HL-60 (cell line): ENCODE data around the gene IQSEC1.

Experiments used
- DNase-seq, 2 experiments: peaks; one replicate each; pipeline ENCODE4 v3.0.0-alpha.2; 2010 to 2020; ENCODE audit warnings: low read depth in 1 of 2, low spot score in 1 of 2
- H3K27ac ChIP-seq: fragments of 250-450 bp; sonication (Bioruptor Pico); replicated peaks from 2 replicates; pipeline ENCODE4 v1.5.1; 2020; ENCODE audit warnings: mild to moderate bottlenecking, moderate library complexity
- H3K27me3 ChIP-seq: fragments of 250-450 bp; sonication (Bioruptor Pico); 2 replicates; pipeline ENCODE4 v1.5.1; 2021; ENCODE audit warnings: mild to moderate bottlenecking, moderate library complexity; ENCODE audit not compliant: insufficient read depth, poor library complexity, severe bottlenecking
- H3K4me3 ChIP-seq: replicated peaks from 2 replicates; pipeline ENCODE4 v1.5.1; 2011; ENCODE audit warnings: mild to moderate bottlenecking, control low read depth, low read length; ENCODE audit not compliant: insufficient read depth
- GABPA ChIP-seq: IDR thresholded peaks from 2 replicates; pipeline ENCODE4 v1.6.1; 2012; ENCODE audit warnings: low read depth
- POLR2AphosphoS5 ChIP-seq: IDR thresholded peaks from 2 replicates; pipeline ENCODE4 v1.6.1; 2012; ENCODE audit warnings: low read depth
- SPI1 ChIP-seq: IDR thresholded peaks from 2 replicates; pipeline ENCODE4 v1.6.1; 2012; ENCODE audit warnings: low read depth, mild to moderate bottlenecking, borderline replicate concordance
- TF ChIP-seq, protein P1 (sequence below): IDR thresholded peaks from 2 replicates; pipeline ENCODE4 v1.6.1; 2012; ENCODE audit warnings: low read depth; ENCODE audit not compliant: insufficient replicate concordance
- TF ChIP-seq, protein P2 (sequence below): IDR thresholded peaks from one replicate; pipeline ENCODE4 v1.5.1; 2011; ENCODE audit warnings: low read length, control low read depth, inconsistent platforms; ENCODE audit not compliant: insufficient read depth

IQSEC1 gene

DNA sequence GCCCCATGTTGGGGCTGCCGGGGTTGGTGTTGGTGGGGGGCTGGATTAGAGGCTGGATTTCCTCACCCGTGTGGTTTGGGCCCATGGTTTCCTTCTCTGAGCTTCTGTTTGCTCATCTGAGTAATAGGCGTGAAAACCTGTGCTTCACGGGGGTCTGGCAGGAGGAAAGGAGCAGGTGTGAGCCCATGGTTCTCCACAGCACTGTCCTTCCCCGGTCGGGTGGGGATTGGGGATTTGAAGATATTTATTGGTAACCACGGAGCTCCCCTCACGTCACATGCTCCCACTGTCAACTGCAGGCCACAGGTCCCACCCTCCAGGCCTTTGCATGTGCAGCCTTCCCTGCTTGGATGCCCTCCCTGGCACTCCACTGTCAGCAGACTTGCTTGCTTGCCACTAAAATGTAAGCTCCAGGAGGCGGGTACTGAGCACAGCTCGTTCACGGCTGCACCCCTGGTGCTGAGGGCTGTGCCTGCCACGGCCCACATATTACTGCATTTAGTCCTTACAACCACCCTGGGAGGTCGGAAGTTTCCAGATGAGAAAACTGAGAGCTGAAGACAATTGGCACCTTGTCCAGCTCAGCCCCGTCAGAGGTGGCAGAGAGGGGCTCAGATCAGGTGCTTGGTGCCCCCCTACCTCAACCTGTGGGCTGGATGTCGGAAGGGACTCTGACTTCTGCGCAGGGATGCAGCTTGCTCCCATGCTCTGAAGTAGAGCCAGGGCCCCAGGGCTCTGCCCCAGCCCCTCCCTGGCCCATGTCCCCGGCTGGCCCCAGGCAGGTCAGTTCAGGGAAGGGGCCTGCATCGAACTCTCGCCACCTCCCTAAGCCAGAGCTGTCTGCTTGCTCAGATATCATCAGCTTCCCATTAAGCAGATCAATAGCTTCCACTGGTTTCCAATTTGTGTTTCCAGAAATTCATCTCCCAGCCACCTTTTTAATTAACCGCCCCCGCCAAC, 29.4 kb upstream of the IQSEC1 start:
- Histone ChIP-seq H3K27me3 (no peaks in the 10 kb centered on the region), H3K4me3 (no peak overlapping the region), H3K27ac (no peak overlapping the region)
- no peak for DNase-seq
- TF ChIP-seq, protein P1, sequence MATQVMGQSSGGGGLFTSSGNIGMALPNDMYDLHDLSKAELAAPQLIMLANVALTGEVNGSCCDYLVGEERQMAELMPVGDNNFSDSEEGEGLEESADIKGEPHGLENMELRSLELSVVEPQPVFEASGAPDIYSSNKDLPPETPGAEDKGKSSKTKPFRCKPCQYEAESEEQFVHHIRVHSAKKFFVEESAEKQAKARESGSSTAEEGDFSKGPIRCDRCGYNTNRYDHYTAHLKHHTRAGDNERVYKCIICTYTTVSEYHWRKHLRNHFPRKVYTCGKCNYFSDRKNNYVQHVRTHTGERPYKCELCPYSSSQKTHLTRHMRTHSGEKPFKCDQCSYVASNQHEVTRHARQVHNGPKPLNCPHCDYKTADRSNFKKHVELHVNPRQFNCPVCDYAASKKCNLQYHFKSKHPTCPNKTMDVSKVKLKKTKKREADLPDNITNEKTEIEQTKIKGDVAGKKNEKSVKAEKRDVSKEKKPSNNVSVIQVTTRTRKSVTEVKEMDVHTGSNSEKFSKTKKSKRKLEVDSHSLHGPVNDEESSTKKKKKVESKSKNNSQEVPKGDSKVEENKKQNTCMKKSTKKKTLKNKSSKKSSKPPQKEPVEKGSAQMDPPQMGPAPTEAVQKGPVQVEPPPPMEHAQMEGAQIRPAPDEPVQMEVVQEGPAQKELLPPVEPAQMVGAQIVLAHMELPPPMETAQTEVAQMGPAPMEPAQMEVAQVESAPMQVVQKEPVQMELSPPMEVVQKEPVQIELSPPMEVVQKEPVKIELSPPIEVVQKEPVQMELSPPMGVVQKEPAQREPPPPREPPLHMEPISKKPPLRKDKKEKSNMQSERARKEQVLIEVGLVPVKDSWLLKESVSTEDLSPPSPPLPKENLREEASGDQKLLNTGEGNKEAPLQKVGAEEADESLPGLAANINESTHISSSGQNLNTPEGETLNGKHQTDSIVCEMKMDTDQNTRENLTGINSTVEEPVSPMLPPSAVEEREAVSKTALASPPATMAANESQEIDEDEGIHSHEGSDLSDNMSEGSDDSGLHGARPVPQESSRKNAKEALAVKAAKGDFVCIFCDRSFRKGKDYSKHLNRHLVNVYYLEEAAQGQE: no peak
- no peak for TF ChIP-seq GABPA
- no peak for TF ChIP-seq POLR2AphosphoS5
- TF ChIP-seq, protein P2, sequence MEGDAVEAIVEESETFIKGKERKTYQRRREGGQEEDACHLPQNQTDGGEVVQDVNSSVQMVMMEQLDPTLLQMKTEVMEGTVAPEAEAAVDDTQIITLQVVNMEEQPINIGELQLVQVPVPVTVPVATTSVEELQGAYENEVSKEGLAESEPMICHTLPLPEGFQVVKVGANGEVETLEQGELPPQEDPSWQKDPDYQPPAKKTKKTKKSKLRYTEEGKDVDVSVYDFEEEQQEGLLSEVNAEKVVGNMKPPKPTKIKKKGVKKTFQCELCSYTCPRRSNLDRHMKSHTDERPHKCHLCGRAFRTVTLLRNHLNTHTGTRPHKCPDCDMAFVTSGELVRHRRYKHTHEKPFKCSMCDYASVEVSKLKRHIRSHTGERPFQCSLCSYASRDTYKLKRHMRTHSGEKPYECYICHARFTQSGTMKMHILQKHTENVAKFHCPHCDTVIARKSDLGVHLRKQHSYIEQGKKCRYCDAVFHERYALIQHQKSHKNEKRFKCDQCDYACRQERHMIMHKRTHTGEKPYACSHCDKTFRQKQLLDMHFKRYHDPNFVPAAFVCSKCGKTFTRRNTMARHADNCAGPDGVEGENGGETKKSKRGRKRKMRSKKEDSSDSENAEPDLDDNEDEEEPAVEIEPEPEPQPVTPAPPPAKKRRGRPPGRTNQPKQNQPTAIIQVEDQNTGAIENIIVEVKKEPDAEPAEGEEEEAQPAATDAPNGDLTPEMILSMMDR: no peak
- no peak for TF ChIP-seq SPI1

DNA sequence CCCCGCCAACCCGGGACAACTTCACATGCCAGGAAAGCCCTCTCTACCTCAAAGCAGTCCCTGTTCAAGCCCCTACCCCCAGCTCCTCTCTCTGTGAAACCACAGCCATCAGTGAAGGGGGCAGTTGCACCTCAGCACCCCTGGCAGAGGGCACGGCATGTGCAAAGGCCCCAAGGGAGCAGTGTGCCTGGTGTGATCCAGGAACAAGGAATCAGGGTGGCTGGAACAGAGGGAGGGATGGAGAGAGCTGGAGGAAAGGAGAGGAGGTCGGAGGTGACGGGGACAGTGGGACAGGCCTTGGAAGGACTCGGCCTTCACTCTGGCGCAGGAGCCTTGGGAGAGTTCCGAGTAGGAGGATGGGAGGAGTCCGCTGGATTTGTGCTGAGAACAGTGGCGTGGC, 26.5 kb upstream of the IQSEC1 start:
- peaks cover 11% of the 10 kb centered on the region for H3K27me3 ChIP-seq
- no peak overlapping the region for H3K27ac ChIP-seq
- no peak overlapping the region for H3K4me3 ChIP-seq
- DNase-seq: no peak
- TF ChIP-seq, protein P2: no peak
- TF ChIP-seq GABPA (no peak), SPI1 (no peak), POLR2AphosphoS5 (no peak)
- TF ChIP-seq, protein P1: no peak

DNA sequence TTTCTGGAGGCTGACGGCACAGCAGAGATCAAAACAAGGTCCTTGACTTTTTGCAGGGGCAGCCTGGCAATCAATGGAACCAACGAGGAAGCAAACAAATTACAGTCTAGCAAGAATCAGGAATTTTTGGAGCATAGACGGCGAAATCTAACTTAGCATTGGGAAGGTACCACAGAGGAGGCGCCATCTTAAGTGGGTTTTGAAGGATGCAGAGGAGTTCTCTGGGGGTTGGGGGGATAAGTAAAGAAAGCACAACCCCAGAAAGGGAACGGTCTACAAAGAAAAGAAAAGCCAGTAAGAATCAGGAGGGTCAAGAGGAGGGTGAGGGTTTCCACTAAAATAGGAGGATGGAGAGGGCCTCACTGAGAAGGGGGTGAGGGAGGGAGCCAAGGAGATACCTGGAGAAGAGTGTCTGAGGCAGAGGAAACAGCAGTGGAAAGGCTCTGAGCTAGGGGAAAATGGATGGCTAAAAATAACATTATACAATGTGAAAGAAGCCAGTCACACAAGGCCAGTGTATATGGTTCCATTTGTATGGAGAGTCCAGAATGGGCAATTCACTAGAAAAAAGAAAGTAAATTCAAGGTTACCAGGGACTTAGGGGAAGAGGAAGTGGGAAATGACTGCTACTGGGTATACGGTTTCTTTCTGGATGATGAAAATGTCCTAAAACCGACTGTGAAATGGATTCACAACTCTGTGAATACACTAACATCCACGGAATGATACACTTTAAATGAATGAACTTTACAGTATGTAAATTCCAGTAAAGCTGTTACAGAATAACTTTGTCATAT, 25.2 kb upstream of the IQSEC1 start:
- TF ChIP-seq, protein P2: no peak
- TF ChIP-seq, protein P1: no peak
- no peak for TF ChIP-seq POLR2AphosphoS5
- peak; percentile 50; the same call in 1 of the 2 replicates for TF ChIP-seq SPI1
- TF ChIP-seq GABPA: no peak
- Histone ChIP-seq H3K27ac (no peak overlapping the region), H3K4me3 (no peak overlapping the region), H3K27me3 (peaks cover 17% of the 10 kb centered on the region)
- no peak for DNase-seq
